HCT116 (cell line): ENCODE data around the gene MCRIP1.
A peak's percentile ranks its signal among the peaks of the same experiment; 100 is the strongest.

Source experiments
- POLR2A ChIP-seq: IDR thresholded peaks from 2 replicates; pipeline ENCODE4 v1.7.0; 2011; ENCODE audit warnings: borderline replicate concordance; ENCODE audit not compliant: insufficient read depth, insufficient read length; ENCODE audit errors: extremely low read depth
- YY1 ChIP-seq: IDR thresholded peaks from 2 replicates; pipeline ENCODE4 v1.6.1; 2011; ENCODE audit warnings: low read length, low read depth, moderate library complexity, mild to moderate bottlenecking; ENCODE audit not compliant: insufficient replicate concordance; ENCODE audit errors: extremely low read depth

DNA sequence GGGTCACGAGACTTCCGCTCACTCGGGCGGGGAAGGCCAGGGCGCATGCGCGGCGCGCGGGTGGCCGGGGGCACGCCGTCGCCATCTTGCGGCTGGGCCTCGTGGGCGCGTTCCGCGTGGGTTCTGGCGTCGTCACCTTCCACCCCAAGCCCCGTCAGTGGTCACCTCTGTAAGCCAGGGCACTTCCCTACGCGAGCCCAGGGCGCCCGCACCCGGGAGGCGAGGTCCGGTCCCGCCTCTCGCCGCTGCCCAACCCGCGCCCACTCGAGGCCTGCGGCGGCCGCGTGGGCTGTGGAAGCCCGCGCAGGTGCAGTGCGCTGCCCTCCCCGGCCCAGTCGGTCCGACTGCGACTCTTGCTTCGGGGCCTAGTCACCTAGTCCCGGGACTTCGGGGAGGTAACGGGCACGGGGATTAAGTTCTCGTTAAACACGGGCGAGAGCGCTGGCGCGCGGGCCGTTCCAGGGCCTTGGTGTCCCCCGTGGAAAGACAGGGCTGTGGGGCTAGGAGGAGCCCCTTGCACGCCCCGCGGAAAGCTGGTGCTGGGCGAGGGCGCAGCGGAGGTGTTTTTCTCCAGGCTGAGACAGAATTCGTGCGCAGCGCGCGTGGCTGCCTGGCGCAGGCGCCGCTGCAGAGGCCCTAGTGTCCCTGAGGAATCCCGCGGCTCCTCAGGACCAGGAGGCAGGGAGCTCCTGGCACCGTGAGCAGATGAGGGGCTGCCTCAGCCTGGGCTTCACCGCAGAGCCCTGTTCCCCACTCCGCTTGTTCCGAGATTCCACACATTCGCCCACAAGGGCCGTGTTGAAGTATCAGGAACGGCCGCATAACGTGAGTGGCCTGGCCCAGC lies 38.5 kb upstream of the MCRIP1 start:
- TF ChIP-seq POLR2A: no peak
- TF ChIP-seq YY1: peak; percentile 95
